Liver (tissue), 9 donors: ENCODE results near the gene PTPN14. TPM values are rescaled to one million over a fixed set of nuclear protein-coding genes. Genes with fewer than 3 reads are reported as not detected.

Experiments used
- DNase-seq: peaks from one replicate; pipeline ENCODE4 v3.0.0-alpha.2; 2017; ENCODE audit warnings: low spot score
- H3K27ac ChIP-seq, 2 donors: one replicate each; pipeline ENCODE4 v1.7.0; 2013; ENCODE audit warnings: inconsistent platforms in 2 of 2, low read length in 2 of 2, control low read depth in 1 of 2, low read depth in 1 of 2, mild to moderate bottlenecking in 1 of 2
- H3K27me3 ChIP-seq, 4 donors: one replicate each; pipeline versions ENCODE4 v1.6.1 to v1.7.0; 2013; ENCODE audit warnings: low read length in 3 of 4, inconsistent platforms in 1 of 4, mild to moderate bottlenecking in 1 of 4, moderate library complexity in 1 of 4; ENCODE audit not compliant: control insufficient read depth in 4 of 4, insufficient read depth in 4 of 4
- H3K36me3 ChIP-seq, 4 donors: one replicate each; pipeline versions ENCODE4 v1.6.1 to v1.7.0; 2013; ENCODE audit warnings: low read length in 3 of 4, mild to moderate bottlenecking in 3 of 4, low read depth in 1 of 4, moderate library complexity in 1 of 4; ENCODE audit not compliant: control insufficient read depth in 4 of 4, insufficient read depth in 3 of 4
- H3K4me1 ChIP-seq, 4 donors: one replicate each; pipeline versions ENCODE4 v1.6.1 to v1.7.0; 2013; ENCODE audit warnings: low read length in 3 of 4, mild to moderate bottlenecking in 3 of 4, moderate library complexity in 1 of 4; ENCODE audit not compliant: control insufficient read depth in 4 of 4, insufficient read depth in 4 of 4
- H3K4me3 ChIP-seq, 3 donors: one replicate each; pipeline versions ENCODE4 v1.6.1 to v1.7.0; 2013; ENCODE audit warnings: low read length in 3 of 3, control low read depth in 1 of 3, low read depth in 1 of 3, mild to moderate bottlenecking in 1 of 3
- H3K9ac ChIP-seq, 2 donors: one replicate each; pipeline ENCODE4 v1.7.0; 2013; ENCODE audit warnings: low read length in 2 of 2, mild to moderate bottlenecking in 2 of 2, moderate library complexity in 2 of 2, control low read depth in 1 of 2, low read depth in 1 of 2
- H3K9me3 ChIP-seq, 4 donors: one replicate each; pipeline versions ENCODE4 v1.6.1 to v1.7.0; 2013; ENCODE audit warnings: low read length in 3 of 4; ENCODE audit not compliant: control insufficient read depth in 4 of 4
- EGR1 ChIP-seq, 2 donors: IDR thresholded peaks; 2 replicates each; pipeline ENCODE4 v1.6.1; 2016 to 2018; ENCODE audit warnings: antibody characterized with exemption in 2 of 2, low read depth in 2 of 2
- FOXA1 ChIP-seq: IDR thresholded peaks from 2 replicates; pipeline ENCODE4 v1.6.1; 2016; ENCODE audit warnings: antibody characterized with exemption
- FOXA2 ChIP-seq: IDR thresholded peaks from 2 replicates; pipeline ENCODE4 v1.6.1; 2016; ENCODE audit warnings: antibody characterized with exemption
- GABPA ChIP-seq, 2 donors: IDR thresholded peaks in 1 of 2; conservative IDR thresholded peaks in 1 of 2; 2 replicates each; pipeline ENCODE4 v1.6.1; 2016; ENCODE audit warnings: antibody characterized with exemption in 2 of 2, mild to moderate bottlenecking in 1 of 2, moderate library complexity in 1 of 2
- HNF4A ChIP-seq, 2 donors: conservative IDR thresholded peaks; 2 replicates each; pipeline ENCODE4 v1.6.1; 2016; ENCODE audit warnings: antibody characterized with exemption in 2 of 2, mild to moderate bottlenecking in 2 of 2
- HNF4G ChIP-seq: IDR thresholded peaks from 2 replicates; pipeline ENCODE4 v1.6.1; 2016; ENCODE audit warnings: antibody characterized with exemption
- JUND ChIP-seq, 2 donors: IDR thresholded peaks; 2 replicates each; pipeline ENCODE4 v1.6.1; 2016; ENCODE audit warnings: antibody characterized with exemption in 2 of 2
- NR2F2 ChIP-seq: IDR thresholded peaks from 2 replicates; pipeline ENCODE4 v1.6.1; 2016; ENCODE audit warnings: antibody characterized with exemption
- RAD21 ChIP-seq, 2 donors: IDR thresholded peaks; 2 replicates each; pipeline ENCODE4 v1.6.1; 2016; ENCODE audit warnings: antibody characterized with exemption in 2 of 2, mild to moderate bottlenecking in 2 of 2
- RXRA ChIP-seq, 2 donors: IDR thresholded peaks; 2 replicates each; pipeline ENCODE4 v1.6.1; 2017 to 2018; ENCODE audit warnings: antibody characterized with exemption in 2 of 2, mild to moderate bottlenecking in 1 of 2
- SP1 ChIP-seq: IDR thresholded peaks from 2 replicates; pipeline ENCODE4 v1.6.1; 2018; ENCODE audit warnings: antibody characterized with exemption, mild to moderate bottlenecking
- TAF1 ChIP-seq: conservative IDR thresholded peaks from 2 replicates; pipeline ENCODE4 v1.6.1; 2016; ENCODE audit warnings: antibody characterized with exemption, mild to moderate bottlenecking
- YY1 ChIP-seq: IDR thresholded peaks from 2 replicates; pipeline ENCODE4 v1.6.1; 2016; ENCODE audit warnings: antibody characterized with exemption, mild to moderate bottlenecking
- WGBS: extraction: QIAGEN DNeasy Blood & Tissue Kit; methylation state at CpG from one replicate; pipeline ENCODE4 v1.1.7; 2013; 5-methylcytosine and 5-hydroxymethylcytosine counted together
- polyA plus RNA-seq, 2 donors: library from polyadenylated mRNA; stranded (reverse) in 1 of 2; unstranded in 1 of 2; fragments of 200-250 nt in 1 of 2; fragments of >200 nt in 1 of 2; fragmentation: Nextera tagmentation in 1 of 2; extraction: Ambion mirVana in 1 of 2; gene quantifications; one replicate each; pipeline versions ENCODE4 v1.2.1 to v1.2.3, GENCODE V29; 2013 to 2015
- total RNA-seq, 2 donors: library from RNA; depleted of rRNA; stranded (reverse); fragments of >200 nt; gene quantifications; one replicate each; pipeline ENCODE4 v1.2.3, GENCODE V29; 2014
- TF ChIP-seq, protein P1 (sequence below): IDR thresholded peaks from 2 replicates; pipeline ENCODE4 v1.6.1; 2016; ENCODE audit warnings: antibody characterized with exemption
- TF ChIP-seq, protein P2 (sequence below): IDR thresholded peaks from 2 replicates; pipeline ENCODE4 v1.6.1; 2016; ENCODE audit warnings: antibody characterized with exemption, mild to moderate bottlenecking
- TF ChIP-seq, protein P3 (sequence below): fragments of 150-350 bp; IDR thresholded peaks from 2 replicates; pipeline ENCODE4 v1.5.1; 2017; ENCODE audit warnings: improper control_type of control experiment, low read depth, low read length; ENCODE audit not compliant: missing input control
- TF ChIP-seq, protein P4 (sequence below): IDR thresholded peaks from 2 replicates; pipeline ENCODE4 v1.6.1; 2016; ENCODE audit warnings: antibody characterized with exemption
- TF ChIP-seq, protein P5 (sequence below): IDR thresholded peaks from 2 replicates; pipeline ENCODE4 v1.6.1; 2016; ENCODE audit warnings: antibody characterized with exemption
- donor health status: healthy.
- donor health status: healthy.
- donor health status: healthy.
- donor health status: healthy.
- donor health status: healthy.

The PTPN14 gene
- total and polyA plus RNA-seq, 4 donors, result 0.54 to 3.2 (median 1.5) TPM

DNA sequence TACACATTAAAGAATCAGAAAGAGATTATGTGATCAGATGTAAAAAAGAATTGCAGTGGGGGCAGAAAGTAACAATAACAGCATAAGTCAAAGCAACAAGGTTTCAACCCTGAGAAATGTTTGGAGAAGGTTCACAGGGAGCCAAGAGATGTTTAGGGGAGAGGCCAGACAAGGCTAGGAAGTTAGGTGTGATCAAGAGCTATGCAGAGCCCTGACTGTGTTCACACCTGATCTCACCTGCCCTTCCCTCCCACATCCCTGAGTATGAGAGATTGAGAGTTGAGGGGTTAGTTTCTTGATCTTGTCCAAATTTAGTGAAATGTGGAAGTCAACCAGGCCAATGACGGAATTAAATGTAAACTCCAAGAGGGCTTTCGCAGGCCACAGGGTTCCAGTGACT lies 10.2 kb downstream of the PTPN14 start:
- WGBS, result 94% methylated on average over 2 of the region's 2 CpGs
- no peak overlapping the region for H3K27ac ChIP-seq

More for the DNA sequence above, 10.2 kb downstream of the PTPN14 start:
- no peak overlapping the region for H3K4me3 ChIP-seq
- no peak overlapping the region for H3K9ac ChIP-seq
- no peaks in the 10 kb centered on the region for H3K36me3 ChIP-seq
- peaks cover 0 to 5% (median 0%) of the 10 kb centered on the region in 4 donors for H3K27me3 ChIP-seq
- no peaks in the 10 kb centered on the region for H3K9me3 ChIP-seq
- no peaks in the 10 kb centered on the region for H3K4me1 ChIP-seq
- no peak for DNase-seq
- TF ChIP-seq JUND (IDR thresholded peaks at IDR 0.05) (no peak), SP1 (no peak), HNF4G (no peak), NR2F2 (no peak), TAF1 (no peak), EGR1 (IDR thresholded peaks at IDR 0.05; ENCODE audit: low read depth in 2 of 2) (no peak), RAD21 (IDR thresholded peaks at IDR 0.05) (no peak), GABPA (IDR thresholded peaks at IDR 0.05 in 1 of 2, conservative IDR thresholded peaks at IDR 0.05 in 1 of 2) (no peak), YY1 (no peak), HNF4A (conservative IDR thresholded peaks at IDR 0.05) (no peak), RXRA (IDR thresholded peaks at IDR 0.05) (no peak), FOXA1 (no peak), FOXA2 (no peak)
- TF ChIP-seq, protein P1, sequence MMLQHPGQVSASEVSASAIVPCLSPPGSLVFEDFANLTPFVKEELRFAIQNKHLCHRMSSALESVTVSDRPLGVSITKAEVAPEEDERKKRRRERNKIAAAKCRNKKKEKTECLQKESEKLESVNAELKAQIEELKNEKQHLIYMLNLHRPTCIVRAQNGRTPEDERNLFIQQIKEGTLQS, result no peak
- TF ChIP-seq, protein P2, sequence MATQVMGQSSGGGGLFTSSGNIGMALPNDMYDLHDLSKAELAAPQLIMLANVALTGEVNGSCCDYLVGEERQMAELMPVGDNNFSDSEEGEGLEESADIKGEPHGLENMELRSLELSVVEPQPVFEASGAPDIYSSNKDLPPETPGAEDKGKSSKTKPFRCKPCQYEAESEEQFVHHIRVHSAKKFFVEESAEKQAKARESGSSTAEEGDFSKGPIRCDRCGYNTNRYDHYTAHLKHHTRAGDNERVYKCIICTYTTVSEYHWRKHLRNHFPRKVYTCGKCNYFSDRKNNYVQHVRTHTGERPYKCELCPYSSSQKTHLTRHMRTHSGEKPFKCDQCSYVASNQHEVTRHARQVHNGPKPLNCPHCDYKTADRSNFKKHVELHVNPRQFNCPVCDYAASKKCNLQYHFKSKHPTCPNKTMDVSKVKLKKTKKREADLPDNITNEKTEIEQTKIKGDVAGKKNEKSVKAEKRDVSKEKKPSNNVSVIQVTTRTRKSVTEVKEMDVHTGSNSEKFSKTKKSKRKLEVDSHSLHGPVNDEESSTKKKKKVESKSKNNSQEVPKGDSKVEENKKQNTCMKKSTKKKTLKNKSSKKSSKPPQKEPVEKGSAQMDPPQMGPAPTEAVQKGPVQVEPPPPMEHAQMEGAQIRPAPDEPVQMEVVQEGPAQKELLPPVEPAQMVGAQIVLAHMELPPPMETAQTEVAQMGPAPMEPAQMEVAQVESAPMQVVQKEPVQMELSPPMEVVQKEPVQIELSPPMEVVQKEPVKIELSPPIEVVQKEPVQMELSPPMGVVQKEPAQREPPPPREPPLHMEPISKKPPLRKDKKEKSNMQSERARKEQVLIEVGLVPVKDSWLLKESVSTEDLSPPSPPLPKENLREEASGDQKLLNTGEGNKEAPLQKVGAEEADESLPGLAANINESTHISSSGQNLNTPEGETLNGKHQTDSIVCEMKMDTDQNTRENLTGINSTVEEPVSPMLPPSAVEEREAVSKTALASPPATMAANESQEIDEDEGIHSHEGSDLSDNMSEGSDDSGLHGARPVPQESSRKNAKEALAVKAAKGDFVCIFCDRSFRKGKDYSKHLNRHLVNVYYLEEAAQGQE, result no peak
- TF ChIP-seq, protein P3, sequence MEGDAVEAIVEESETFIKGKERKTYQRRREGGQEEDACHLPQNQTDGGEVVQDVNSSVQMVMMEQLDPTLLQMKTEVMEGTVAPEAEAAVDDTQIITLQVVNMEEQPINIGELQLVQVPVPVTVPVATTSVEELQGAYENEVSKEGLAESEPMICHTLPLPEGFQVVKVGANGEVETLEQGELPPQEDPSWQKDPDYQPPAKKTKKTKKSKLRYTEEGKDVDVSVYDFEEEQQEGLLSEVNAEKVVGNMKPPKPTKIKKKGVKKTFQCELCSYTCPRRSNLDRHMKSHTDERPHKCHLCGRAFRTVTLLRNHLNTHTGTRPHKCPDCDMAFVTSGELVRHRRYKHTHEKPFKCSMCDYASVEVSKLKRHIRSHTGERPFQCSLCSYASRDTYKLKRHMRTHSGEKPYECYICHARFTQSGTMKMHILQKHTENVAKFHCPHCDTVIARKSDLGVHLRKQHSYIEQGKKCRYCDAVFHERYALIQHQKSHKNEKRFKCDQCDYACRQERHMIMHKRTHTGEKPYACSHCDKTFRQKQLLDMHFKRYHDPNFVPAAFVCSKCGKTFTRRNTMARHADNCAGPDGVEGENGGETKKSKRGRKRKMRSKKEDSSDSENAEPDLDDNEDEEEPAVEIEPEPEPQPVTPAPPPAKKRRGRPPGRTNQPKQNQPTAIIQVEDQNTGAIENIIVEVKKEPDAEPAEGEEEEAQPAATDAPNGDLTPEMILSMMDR, result no peak
- TF ChIP-seq, protein P4, sequence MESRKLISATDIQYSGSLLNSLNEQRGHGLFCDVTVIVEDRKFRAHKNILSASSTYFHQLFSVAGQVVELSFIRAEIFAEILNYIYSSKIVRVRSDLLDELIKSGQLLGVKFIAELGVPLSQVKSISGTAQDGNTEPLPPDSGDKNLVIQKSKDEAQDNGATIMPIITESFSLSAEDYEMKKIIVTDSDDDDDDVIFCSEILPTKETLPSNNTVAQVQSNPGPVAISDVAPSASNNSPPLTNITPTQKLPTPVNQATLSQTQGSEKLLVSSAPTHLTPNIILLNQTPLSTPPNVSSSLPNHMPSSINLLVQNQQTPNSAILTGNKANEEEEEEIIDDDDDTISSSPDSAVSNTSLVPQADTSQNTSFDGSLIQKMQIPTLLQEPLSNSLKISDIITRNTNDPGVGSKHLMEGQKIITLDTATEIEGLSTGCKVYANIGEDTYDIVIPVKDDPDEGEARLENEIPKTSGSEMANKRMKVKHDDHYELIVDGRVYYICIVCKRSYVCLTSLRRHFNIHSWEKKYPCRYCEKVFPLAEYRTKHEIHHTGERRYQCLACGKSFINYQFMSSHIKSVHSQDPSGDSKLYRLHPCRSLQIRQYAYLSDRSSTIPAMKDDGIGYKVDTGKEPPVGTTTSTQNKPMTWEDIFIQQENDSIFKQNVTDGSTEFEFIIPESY, result no peak
- TF ChIP-seq, protein P5, sequence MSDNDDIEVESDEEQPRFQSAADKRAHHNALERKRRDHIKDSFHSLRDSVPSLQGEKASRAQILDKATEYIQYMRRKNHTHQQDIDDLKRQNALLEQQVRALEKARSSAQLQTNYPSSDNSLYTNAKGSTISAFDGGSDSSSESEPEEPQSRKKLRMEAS, result no peak
